ENCODE measurements around the gene PCNX2. TPM values are rescaled to one million over a fixed set of nuclear protein-coding genes. Genes with fewer than 3 reads are reported as not detected.

PCNX2 gene
- total and polyA plus RNA-seq, 2 donors (not counting 3 experiments of a cell fraction or from before 2014, with no cell fraction given) = 6.6 to 11.0 TPM

GRCh38 chr1:233025567-233025966, 270.0 kb downstream of the PCNX2 start:
- no peaks in the 10 kb centered on the region for H3K36me3 ChIP-seq (ENCODE audit: control insufficient read depth in 2 of 2, extremely low read depth in 1 of 2, insufficient read depth in 2 of 2, low read length in 2 of 2)
- intact Hi-C loops (cut with micrococcal nuclease) = loop anchor here (1.0 to 10.0 kb wide), 5 partner anchors 73 to 1161 kb away; no protein-coding TSS in a partner anchor
- DNase-seq (ENCODE audit: low read depth, low spot score) (no peak), FAIRE-seq (no peak)
- H3K4me1 ChIP-seq (ENCODE audit: control insufficient read depth, extremely low read depth, insufficient read depth, low read length) = peaks cover 4% of the 10 kb centered on the region
- H2AFZ ChIP-seq (ENCODE audit: low read depth, low read length) = no peak overlapping the region
- ChIA-PET POLR2A (no interaction called here), CTCF (interaction anchor here (0.6 to 1.6 kb wide), 14 partner anchors 10 to 1158 kb away, joined by 3 to 12 read pairs (median 5); partner anchors contain the start of gene SIPA1L2)
- no peaks in the 10 kb centered on the region for H4K20me1 ChIP-seq (replicated peaks; ENCODE audit: control insufficient read depth, extremely low read depth, insufficient read depth, low read length)
- no peaks in the 10 kb centered on the region for H3K79me2 ChIP-seq (ENCODE audit: control insufficient read depth, insufficient read depth, low read length)
- no peaks in the 10 kb centered on the region for H3K27me3 ChIP-seq (ENCODE audit: control insufficient read depth in 2 of 2, insufficient read depth in 2 of 2, low read length in 2 of 2)
- no peak overlapping the region for H3K4me2 ChIP-seq (ENCODE audit: insufficient read depth, low read length)
- H3K27ac ChIP-seq (ENCODE audit: insufficient read depth, low read depth, low read length) = no peak overlapping the region
- TF ChIP-seq MAX (IDR thresholded peaks at IDR 0.05; ENCODE audit: insufficient read depth, insufficient read length) = no peak
- TF ChIP-seq GATA2 (IDR thresholded peaks at IDR 0.05; ENCODE audit: insufficient read depth, insufficient read length, low read depth, low read length) = no peak
- TF ChIP-seq JUN (IDR thresholded peaks at IDR 0.05; ENCODE audit: borderline replicate concordance, insufficient read depth, insufficient read length, low read depth) = no peak
- TF ChIP-seq CTCF (IDR thresholded peaks at IDR 0.05; ENCODE audit: extremely low read depth in 1 of 2, insufficient read depth in 1 of 2, low read depth in 1 of 2, low read length in 2 of 2) = no peak
- TF ChIP-seq POLR2AphosphoS5 (IDR thresholded peaks at IDR 0.05; ENCODE audit: insufficient read depth, low read depth, low read length) = no peak
- TF ChIP-seq FOS (IDR thresholded peaks at IDR 0.05; ENCODE audit: borderline replicate concordance, insufficient read depth, low read length) = no peak
- no peak for TF ChIP-seq EZH2 (IDR thresholded peaks at IDR 0.05; ENCODE audit: borderline replicate concordance, low read depth, low read length, severe bottlenecking)
- TF ChIP-seq MYC (IDR thresholded peaks at IDR 0.05; ENCODE audit: low read depth, low read length) = no peak
- no peak for TF ChIP-seq POLR2A (IDR thresholded peaks at IDR 0.05; ENCODE audit: low read depth, low read length)
- peaks cover 2% of the 10 kb centered on the region for H3K9me1 ChIP-seq (replicated peaks; ENCODE audit: control insufficient read depth, extremely low read depth, insufficient read depth, low read length)
- H3K9ac ChIP-seq (replicated peaks; ENCODE audit: extremely low read depth, insufficient read depth, low read length) = no peak overlapping the region
- no peak overlapping the region for H3K4me3 ChIP-seq (replicated peaks in 1 of 3; ENCODE audit: insufficient read depth in 1 of 3, low read depth in 1 of 3, low read length in 3 of 3)
- dilution Hi-C loops (cut with MboI; ENCODE audit: extremely low pct_ligation_motif_present, low sequenced_read_pairs) = no loop called here
- no peaks in the 10 kb centered on the region for H3K9me3 ChIP-seq (replicated peaks; ENCODE audit: control insufficient read depth, insufficient read depth, low read length)
- no TSS peak for BruUV-seq (replicated peaks)
